Glomerular visceral epithelial cell (primary cell): ENCODE results near the gene TSEN2.
"Not testable (repeated sequence)": the region's sequence is repeated elsewhere in the genome, so short reads cannot be mapped to it uniquely, and the experiment has no call there.

ENCODE experiments used
- DNase-seq: peaks from one replicate; pipeline ENCODE4 v3.0.0-alpha.2; 2016; ENCODE audit errors: extremely low spot score

TSEN2 gene

DNA sequence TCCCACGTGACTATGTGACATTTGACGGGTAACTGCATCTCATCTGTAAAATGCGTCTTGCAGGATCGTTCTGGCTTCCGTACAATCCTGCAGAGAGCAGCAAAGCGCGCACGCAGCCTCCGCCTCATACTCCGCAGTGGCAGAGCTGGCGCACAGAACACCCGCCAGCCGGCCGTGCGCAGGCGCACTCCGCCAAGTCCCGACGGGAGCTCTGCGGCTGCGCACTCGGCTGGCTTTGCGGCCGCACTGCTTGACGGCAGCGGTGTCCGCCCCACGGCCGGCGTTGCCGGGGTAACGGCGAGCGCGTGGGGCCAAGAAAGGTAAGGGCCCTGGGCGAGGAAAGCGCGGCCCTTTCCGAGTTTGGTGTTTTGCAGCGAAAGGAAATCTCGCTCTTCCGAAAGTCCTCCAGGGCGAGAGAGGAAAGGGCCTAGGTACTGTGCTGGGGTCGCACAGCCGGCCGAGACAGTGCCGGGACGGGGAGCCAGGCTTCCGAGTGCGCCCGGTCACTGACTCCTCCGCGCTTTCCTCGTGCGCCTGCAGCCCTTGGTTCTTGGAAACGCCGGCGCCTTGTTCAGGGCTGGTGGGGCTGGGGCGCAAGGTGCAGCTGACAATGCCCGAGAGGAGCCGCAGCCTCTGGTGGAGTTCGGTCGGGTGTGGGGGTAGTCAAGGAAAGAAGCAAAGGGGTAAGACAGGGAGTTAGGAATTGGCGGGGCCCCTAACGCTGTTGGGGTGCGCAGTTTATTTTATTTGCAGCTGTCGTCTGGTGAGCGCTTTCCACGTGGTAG lies at the start of gene TSEN2:
TSS of gene TSEN2 (plus strand) at position 283 of the 785 bp plus-strand sequence. CDS start 5,321 bp downstream, outside the sequence.
- peak; percentile 96 for DNase-seq

DNA sequence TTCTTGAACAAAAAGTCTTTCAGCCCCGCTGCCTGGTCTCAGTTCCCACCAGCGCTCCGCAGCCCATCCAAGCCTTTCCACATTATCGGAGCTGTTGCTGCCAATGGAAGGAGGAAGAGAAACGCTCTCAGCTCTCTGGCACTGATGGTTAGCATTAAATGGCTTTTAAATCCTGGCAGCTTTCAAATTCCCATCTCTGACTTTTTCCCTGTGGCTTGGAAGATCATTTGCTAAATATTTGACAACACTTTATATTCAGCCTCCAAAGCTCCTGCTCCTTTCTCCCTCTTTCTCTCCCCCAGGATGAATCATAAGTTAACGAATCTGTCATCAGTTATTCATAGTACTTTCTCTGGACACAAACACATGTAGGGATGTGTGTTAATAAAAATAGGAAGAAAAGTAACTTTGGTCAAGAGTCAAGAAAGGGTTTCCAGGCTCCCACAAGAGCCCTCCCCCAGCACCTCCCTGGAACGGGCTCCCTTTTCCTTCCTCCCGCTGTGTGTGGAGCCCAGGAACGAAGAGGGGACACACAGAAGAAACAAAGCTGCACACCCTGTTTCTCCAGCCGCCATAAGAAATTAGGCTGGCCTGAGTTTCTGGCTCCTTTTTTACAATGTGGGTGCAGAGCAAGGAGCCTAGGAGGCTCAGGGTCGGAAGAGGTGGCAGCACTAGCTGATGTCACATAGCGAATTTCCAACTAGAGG lies 47.6 kb upstream of the TSEN2 start:
- DNase-seq = no peak

DNA sequence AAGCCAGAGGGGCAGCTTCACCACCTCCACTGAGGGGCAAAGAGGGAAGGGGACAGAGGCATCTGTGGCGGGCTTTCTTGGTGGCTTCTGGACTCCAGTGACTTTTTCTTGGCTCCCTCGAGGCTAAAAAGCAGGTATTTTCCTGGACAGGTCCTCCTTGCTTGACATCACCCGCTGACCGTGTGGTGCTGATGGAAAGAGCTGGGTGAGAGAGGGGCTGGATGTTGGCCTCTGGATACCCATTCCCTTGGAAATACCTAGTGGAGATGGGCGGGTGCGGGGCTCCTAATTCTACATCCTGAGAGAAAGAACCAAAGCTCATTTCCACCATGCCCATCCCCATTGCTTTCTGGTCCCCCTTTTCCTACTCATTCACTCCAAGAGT lies 47.1 kb upstream of the TSEN2 start:
- no peak for DNase-seq

DNA sequence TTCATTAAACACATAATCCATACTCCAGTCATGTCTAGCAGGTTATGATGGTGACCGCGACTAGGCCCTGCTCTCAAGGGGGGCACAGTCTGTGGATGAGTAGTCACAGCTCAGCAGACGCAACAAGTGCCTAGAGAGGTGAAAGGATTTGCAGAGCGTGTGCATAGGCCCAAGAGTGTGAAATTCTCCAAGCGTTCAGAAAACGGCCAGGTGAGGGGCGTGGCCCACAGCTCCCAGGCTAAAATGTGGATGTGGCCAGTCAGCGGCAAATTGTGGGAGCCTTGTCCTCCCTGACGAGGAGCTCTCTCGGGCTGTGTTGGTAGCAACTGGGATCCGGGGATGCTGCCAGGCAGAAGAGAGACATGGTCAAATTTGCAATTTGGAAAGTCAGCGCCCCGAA lies 46.4 kb upstream of the TSEN2 start:
- DNase-seq = no peak

DNA sequence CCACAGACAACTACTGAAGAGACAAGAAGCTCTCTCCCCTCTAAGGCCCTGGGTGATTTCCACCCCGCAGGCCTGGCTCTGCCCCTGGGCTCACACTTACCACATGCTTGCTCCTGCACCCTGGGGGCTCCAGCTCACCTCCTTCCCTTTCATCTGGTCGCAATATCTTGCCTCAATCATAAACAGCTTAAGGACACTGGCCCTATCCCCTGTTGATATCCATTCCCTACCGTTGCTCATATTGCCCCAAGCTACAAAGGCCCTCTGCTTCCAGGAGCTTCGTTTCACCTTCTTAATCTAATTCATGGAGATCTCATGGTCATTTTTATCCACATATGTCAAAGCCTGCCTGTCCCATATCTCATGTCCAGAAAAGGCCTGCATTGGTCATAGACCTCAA lies 46.0 kb upstream of the TSEN2 start:
- DNase-seq = no peak

DNA sequence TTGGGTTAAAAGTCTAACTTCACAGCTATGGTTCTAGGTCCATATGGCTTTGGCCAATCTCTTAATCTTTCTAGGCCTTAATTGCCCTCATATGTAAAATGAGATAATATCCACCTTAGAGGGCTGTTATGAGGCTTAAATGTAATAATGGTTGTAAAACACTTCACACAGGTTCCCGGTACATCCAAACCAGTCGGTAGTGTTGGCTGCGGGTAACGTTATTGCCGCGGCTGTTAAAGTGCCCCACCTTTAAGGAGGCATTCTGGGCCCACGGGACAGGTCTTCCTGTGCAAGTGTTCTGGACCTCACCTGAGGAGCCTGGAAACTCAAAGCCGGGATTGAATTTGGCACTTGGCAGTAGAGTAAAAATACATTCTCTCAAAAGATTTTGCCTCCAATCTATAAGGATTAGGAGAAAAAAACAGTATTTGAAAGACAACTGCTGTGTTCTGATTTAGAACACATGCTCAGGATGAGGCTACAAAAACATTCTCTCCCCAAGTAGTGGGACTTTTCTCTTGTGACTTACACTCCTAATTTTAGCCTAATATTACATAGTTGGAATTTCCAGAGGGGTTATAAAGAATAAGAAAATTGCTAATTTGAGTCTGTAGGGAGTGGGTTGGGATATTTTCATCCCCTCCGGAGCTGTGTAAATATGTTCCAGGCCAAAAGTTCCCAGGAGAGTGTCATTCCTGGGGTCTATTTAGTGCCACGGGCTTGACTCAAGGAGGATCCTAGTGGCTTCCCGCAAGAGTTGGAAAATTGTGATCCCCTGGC lies 44.9 kb upstream of the TSEN2 start:
- DNase-seq = no peak

DNA sequence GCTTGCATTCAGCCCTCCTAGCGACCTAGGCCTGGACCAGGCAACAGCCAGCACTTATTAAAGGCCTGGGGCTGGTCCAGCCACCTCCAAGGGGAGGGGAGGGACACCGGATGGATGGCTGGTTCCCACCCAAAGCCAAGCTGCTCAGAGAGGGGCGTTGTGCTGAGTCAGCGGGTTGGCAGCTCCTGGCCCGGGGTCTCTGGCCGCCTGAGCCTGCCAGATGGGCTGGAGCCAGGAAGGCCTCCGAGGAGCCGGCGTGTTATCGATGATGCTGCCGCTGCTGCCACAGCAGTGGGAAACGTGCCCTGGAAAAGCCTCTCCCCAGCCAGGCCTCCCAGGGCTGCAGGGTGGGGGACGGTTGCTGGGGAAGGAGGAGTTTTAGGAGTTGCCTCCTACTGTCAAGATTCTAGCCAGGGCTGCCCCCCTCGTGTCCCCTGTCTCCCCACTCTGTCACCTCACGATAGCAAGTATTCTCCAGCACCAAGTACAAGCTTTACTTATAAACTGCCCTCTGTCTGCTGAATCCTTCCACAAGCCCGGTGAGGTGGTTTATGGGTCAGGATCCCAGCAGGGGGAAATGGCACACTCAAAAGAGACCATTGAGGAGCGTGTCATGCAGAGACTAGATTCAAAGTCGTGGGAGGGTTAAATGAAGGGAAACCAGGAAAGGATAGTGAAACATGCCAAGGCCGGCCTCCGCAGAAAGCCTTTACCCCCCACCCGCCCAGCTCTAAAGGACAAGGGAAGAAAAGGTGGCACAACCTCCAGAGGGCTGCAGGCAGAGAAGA lies 43.2 kb upstream of the TSEN2 start:
- no peak for DNase-seq

DNA sequence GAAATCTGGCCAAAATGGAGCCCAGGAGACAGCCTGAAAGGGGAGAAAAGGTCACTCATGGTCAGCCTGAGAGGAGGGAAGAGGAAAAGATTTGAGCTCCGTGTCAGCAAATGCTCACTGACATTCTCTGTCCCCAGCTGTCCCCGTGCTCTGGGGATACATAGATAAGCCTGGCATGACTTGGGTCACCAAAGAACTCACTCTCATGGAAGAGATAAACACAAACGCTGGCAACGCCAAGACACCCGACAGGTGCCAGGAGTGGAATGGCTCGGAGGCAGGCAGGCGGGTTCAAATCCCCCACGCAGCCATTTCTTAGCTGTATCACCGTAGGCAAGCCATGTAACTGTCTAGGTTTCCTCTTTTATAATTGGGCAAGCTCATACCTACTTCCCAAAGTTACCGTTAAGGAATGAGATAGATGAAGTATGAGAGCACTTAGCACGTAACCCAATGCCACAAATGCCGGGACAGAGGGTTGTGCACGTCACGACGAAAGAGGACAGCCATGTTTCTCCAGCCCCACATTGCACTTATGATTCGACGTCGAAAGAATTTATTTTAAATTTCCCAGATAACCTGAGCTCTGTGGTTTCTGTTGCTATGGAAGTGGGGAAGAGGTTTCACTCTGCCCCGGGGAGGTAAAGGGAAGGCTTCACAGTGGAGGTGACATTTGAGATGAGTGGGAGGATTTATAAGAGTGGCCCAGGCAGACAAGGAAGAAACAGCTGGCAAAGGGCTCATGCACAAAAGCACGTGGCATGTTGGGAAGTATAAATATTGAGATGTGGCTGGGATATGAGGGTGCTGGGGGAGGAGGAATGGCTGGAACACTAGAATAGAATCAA lies 41.4 kb upstream of the TSEN2 start:
- DNase-seq = no peak

DNA sequence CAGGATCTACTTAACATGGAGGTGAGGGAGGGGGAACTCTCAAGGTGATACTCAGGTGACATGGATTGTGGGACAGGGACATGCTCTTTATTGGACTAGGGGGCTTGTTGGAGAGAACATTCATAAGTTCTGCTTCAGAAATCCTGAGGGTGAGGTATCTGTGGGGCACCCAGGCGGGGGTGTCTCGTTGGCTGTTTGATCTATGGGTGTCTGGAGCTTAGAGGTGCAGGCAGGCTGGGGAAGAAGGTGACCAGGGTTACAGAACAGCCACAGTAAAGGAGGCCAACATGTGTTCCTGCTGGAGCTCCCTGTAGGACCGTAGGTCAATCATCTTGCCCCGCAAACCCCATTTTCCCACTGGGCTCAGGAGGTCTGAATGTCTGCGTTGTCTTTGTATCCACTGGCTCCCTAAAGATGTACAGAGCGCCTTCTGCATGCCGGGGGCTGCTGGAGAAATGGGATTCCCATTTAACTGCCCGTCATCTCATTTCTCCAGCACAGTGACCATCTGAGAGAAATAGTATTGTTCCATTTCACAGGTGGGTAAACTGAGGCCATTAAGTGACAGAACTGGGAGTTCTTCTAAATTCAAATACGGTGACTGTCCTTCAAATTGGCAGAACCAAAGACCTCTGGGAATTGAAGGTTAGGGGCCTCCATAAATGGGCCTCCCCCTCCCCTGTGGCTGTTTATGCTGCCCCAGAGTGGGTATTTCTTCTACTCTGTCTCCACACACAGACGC lies 40.3 kb upstream of the TSEN2 start:
- DNase-seq = no peak

DNA sequence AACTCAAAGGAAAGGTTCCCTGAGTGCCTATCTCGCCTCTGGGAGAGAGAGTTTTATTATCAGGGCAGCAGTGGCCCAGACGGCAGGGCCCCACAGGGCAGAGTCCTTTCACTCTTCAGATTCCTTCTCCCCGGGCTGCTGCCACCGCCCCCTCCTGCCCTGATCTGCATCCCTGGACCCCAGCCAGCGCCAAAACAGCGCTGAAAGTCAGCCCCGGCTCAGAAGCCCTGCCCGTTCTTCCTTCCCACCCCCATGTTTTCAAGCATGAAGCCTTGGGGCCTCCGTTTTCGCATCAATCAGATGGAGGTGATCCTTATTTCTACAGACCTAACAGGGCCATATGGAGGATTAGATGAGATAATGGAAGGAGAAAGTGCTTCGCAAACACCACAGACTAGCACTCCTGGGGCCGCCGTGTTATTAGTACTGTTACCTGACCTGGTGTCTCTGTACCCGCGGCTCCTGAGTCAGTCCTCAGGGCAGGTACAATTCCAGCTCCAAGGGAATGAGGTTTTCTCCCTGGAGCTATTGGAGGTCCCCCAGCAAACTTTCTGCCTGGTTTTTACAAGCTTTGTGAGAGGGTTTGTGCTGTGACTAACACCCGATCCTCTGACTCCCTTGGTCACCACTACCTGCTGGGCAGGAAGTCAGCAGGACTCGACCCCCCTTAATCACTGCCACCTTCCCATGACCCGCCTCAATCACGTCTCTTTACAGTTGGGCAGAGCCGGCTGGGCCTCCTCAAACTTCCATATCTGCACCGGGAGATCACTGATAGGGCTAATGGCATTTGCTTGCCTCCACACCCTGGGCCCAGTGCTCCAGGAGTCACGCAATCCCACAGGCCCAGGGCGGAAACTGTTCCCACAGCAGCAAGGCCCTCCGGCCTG lies 39.5 kb upstream of the TSEN2 start:
- peak; percentile 27 for DNase-seq

DNA sequence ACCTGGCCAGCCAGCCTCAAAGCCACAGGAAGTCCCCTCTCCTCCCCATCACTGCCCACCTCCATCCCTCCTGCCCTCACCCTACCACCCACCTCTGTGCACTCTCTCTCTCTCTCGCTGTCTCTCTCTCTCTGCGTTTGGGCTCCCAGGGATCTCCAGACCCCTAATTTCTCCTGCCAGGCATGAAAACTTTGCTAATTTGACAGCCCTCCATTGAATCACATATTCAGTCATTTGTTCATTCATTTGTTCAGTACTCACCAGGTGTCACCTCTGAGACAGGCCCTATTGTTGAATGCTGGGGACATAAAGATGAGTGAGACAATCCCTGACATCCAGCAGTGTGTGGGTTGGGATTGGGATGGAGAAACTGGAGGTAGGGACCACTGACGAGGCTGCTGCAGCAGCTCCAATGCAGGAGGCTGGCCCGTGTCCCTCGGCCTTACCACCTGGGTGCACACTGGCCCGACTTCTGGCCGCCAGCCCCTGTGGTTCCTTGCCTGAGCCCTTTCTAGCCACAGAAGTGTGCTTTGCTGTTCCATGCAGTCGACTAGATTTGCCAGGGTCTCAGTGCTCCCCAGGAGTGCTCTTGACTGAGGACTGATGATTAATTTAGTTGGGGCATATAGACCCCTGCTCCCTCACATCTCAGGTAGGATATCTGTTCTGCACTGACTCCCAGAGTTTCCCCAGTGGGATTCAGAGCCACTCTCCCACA lies 38.6 kb upstream of the TSEN2 start:
- no peak for DNase-seq

DNA sequence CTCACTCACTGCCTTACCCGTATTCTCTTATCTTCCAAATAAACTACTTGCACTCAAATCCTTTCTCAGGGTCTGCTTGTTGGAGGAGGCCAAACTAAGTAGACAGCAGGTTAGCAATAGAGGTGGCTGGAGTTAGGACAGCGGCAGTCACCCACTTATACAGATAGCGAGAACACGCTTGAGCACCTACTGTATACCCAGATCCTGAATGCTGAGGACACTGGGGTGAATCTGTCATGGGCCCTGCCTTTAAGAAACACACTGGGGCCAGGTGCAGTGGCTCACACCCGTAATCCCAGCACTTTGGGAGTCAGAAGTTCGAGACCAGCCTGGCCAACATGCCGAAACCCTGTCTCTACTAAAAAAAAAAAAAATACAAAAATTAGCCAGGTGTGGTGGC lies 38.0 kb upstream of the TSEN2 start:
- no peak for DNase-seq

DNA sequence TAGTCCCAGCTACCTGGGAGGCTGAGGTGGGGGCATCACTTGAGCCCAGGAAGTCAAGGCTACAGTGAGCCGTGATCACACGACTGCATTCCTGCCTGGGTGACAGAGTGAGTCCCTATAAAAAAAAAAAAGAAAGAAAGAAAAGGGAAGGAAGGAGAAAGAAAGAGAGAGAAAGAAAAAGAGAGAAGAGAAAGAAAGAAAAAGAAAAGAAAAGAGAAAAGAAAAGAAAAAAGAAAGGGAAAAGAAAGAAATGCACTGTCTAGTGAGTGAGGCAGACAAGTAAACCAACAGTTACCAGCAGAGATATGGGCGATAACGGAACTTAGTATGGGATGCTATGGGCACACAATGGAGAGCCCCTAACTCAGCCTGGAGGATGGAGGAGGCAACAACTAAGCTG lies 37.2 kb upstream of the TSEN2 start:
- DNase-seq = no peak

DNA sequence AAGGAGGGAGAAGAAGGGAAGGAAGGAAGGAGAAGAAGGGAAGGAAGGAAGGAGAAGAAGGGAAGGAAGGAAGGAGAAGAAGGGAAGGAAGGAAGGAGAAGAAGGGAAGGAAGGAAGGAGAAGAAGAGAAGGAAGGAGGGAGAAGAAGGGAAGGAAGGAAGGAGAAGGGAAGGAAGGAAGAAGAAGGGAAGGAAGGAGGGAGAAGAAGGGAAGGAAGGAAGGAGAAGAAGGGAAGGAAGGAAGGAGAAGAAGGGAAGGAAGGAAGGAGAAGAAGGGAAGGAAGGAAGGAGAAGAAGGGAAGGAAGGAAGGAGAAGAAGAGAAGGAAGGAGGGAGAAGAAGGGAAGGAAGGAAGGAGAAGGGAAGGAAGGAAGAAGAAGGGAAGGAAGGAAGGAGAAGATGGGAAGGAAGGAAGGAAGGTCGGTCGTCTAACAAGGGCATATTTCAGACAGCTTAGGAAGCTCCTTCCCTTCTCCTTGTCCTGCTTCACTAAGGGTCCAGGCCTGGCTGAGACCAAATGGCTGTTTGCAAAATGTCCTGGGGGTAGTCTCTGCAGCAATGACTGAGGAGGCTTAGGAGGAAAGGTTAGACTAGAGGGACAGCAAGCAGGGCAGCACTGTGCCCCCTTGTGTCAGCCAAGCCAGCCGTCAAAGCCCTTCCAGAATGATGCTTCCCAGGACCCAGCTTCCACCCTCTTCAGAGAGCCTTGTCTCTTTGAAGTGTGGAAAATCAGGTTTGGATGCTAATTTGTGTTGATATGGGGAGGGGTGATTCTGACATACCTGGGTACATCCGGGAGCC lies 35.7 kb upstream of the TSEN2 start:
- not testable (repeated sequence) for DNase-seq

DNA sequence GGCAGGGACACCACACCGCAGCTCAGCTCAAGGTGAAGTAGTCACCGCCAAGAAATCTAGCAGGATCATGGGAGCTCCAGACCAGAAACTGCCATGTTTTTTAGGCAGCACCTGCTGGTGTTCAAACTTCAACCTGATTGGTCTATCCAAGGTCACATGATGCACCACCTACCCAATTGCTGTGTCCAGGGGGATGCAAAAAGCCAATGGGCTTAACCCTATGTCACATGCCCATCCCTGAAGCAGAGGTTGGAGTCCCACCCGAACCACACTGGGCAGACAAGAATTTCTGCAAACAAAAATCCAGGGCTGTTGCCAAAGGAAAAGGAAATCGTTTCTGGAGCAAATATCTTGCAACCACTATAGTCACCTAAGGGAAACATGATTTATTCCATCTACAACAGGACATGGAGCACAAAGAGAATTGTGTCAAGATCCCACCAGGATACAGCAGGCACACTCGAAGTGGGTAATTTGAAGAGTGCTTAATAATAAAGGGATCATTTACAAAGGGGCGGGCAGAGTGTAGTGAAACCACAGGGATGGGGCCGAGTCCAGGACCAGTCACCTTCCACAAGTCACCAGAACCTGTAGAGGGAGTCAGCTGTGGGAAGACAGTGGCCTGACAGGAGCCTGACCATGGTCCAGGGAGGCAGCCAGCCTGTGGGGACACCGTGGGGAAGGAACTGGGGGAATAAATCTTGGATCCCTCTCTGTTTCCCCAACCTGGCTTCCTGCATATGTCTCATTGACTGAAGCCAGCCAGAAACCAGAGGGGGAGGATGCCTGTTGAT lies 34.2 kb upstream of the TSEN2 start:
- no peak for DNase-seq

DNA sequence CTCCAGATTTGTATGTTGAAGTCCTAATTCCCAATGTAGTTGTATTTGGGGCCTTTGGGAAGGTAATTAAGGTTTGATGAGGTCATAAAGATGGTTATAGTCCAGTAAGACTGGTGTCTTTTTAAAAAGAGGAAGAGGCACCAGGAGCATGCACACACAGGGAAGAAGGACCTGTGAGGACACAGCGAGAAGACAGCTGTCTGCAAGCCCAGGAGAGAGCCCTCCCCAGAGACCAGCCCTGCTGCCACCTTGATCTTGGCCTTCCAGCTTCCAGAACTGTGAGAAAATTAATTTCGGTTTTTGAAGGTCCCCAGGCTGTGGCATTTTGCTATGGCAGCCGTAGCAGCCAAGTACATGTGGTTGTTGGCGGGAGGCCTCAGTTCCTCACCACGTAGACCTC lies 32.8 kb upstream of the TSEN2 start:
- no peak for DNase-seq

DNA sequence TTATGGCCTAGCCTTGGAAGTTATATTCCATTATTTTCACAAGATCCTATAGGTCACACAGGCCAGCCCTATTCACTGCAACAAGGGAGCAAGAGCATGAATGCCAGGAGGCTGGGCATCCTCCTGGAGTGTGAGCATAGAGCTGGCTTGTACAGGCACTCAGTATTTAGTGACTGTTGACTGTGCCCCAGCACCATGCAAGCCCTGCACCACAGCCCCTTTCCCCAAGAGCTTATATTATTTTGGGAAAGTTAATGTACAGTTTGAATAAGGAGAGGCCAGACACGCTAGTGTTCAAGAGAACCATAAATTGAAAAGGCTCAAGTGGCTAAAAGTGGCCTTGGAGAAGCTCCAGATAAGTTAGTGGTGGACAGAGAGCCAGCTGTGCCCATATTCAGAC lies 32.3 kb upstream of the TSEN2 start:
- no peak for DNase-seq
